Hepatocyte (in vitro differentiated cells): ENCODE data around the gene PAX6.

Source experiments
- EZH2phosphoT487 ChIP-seq: fragments of 200-600 bp; sonication (generic); IDR thresholded peaks from one replicate; pipeline ENCODE4 v1.6.1; 2018; ENCODE audit warnings: antibody characterized with exemption, mild to moderate bottlenecking, low read depth, moderate library complexity; ENCODE audit not compliant: unreplicated experiment, severe bottlenecking
- TF ChIP-seq, protein P1 (sequence below): fragments of 200-600 bp; sonication (generic); IDR thresholded peaks from 2 replicates; pipeline ENCODE4 v1.5.1; 2016; ENCODE audit warnings: antibody characterized with exemption, mild to moderate bottlenecking; ENCODE audit not compliant: poor library complexity

DNA sequence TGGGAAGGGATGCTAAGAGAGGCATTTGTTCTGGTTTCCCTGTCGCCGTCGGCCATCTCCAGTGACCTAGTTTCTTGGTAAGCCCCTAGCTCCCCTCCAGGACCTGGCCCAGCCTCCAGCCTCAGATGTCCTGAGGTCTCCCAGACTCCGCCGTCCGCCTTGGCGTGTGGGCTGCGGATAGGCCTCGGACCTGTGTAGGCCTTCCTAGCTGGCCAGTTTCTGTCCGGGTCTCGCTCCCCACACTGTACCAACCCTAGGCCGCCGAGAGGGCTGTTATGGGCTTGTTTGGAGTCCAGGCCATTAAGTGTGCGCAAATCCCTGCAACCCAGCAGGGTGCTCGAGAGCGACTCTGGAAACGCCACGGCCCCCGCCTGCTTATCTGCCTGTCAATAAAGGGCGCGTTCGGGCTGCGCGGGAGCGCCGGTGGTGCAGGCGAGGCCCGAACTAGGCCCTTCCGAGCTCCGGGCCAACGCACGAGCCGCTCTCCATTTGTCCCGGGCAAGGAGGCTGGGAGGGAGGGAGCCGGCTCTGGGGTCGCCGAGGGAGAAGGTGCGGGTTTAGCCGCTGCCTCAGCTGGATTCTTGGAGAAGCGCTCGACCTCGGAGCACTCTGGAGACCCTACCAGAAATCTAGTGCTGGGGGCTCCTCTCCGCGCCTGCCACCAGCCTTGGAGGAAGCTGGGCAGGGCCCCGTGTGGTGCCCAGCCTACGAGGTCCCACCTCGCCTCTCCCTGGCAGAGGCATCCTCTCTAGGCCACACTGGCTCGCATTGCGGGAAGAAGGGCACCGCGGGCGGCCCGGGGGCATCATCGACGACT lies 8.7 kb upstream of the PAX6 start:
- TF ChIP-seq, protein P1, sequence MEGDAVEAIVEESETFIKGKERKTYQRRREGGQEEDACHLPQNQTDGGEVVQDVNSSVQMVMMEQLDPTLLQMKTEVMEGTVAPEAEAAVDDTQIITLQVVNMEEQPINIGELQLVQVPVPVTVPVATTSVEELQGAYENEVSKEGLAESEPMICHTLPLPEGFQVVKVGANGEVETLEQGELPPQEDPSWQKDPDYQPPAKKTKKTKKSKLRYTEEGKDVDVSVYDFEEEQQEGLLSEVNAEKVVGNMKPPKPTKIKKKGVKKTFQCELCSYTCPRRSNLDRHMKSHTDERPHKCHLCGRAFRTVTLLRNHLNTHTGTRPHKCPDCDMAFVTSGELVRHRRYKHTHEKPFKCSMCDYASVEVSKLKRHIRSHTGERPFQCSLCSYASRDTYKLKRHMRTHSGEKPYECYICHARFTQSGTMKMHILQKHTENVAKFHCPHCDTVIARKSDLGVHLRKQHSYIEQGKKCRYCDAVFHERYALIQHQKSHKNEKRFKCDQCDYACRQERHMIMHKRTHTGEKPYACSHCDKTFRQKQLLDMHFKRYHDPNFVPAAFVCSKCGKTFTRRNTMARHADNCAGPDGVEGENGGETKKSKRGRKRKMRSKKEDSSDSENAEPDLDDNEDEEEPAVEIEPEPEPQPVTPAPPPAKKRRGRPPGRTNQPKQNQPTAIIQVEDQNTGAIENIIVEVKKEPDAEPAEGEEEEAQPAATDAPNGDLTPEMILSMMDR, result no peak
- TF ChIP-seq EZH2phosphoT487, result peak; percentile 82
